Right renal pelvis (tissue), 4 donors: Measurements from ENCODE around the gene TMIE. TPM values are rescaled to one million over a fixed set of nuclear protein-coding genes. Genes with fewer than 3 reads are reported as not detected.
A peak's percentile ranks its signal among the peaks of the same experiment; 100 is the strongest.

Experiments used
- DNase-seq, 4 donors: peaks; one replicate each; pipeline ENCODE4 v3.0.0-alpha.2; 2013; ENCODE audit warnings: low read depth in 4 of 4, low spot score in 3 of 4, missing footprints in 1 of 4
- polyA plus RNA-seq, 4 donors: library from polyadenylated mRNA; unstranded; fragments of 120-200 nt; gene quantifications; one replicate each; pipeline ENCODE4 v1.2.1, GENCODE V29; 2013; ENCODE audit not compliant: insufficient read length in 4 of 4

Gene TMIE
- polyA plus RNA-seq, result 1 to 10 TPM; 1.1 to 1.3 (median 1.3) TPM

- DNase-seq, result no peak
Measured at GRCh38 chr3:46701181-46701939, at the start of gene TMIE. Gene TMIE (plus strand): TSS chr3:46701392. CDS start chr3:46701488, 96 bp downstream.

GRCh38 chr3:46655271-46655670, 45.9 kb upstream of the TMIE start:
- DNase-seq, result no peak

DNA sequence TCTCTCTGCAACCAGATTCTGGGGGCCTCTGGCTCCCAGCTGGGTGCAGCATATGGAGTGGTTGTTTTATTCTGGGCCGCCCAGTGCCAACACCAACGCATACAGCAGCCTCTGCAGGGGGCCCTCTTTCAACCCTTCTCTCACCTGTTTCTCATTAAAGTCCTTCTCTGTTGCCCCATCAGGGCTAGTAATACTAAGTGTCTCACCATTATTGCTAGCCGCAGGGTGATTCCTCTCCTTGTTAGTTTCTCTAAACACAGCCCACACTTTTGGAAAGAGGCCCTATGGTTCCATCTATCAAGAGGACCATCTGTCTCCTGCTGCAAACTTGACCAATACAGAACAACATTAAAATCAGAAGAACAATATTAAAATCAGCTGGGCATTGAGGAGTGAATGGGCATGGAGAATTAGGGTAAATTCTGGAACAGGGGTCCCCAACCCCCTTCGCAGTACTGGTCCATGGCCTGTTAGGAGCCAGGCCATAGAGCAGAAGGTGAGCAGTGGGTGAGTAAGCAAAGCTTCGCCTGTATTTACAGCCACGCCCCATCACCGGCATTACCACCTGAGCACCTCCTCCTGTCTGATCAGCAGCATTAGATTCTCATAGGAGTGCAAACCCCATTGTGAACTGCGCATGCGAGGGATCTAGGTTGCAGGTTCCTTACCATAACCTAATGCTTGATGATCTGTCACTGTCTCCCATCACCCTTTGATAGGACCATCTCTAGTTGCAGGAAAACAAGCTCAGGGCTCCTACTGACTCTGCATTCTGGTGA, 44.2 kb upstream of the TMIE start:
- no peak for DNase-seq

DNA sequence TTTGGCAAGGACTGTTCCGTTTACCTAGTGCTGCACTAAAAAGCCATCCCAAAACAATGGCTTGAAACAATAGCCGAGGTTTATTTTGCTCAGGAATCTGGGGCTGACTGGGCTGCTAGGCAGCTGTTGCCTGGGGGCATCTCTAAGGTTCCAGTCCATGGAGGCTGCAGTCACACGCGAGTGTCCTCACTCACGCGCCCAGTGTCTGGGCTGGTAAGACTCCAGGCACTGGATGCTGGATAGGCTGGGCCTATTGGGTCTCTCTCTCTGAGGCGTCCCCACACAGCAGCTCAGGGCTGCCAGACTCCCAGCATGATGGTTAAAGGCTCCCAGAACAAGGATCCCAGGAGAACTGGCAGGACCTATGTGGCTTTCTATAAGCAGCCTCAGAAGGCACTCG, 41.9 kb upstream of the TMIE start:
- DNase-seq, result no peak

DNA sequence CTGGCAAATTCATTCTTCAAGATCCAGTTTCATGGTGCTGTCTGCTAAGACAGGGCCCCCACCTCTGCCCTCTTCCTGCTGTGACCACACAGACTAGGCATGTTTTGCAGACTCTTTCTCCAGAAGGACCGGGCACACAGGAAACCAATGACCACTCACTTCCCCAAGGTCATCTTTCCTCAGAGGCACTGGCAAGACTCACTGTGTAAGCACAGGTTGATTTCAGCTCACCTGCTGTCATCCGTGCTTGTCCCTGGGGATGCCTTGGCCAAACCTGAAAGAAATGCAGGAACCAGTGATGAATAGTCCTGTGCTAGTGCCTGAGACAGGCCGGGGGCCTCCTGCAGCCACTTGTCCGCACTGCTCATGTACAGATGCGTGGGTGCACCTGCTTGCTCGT, 41.2 kb upstream of the TMIE start:
- DNase-seq, result no peak

DNA sequence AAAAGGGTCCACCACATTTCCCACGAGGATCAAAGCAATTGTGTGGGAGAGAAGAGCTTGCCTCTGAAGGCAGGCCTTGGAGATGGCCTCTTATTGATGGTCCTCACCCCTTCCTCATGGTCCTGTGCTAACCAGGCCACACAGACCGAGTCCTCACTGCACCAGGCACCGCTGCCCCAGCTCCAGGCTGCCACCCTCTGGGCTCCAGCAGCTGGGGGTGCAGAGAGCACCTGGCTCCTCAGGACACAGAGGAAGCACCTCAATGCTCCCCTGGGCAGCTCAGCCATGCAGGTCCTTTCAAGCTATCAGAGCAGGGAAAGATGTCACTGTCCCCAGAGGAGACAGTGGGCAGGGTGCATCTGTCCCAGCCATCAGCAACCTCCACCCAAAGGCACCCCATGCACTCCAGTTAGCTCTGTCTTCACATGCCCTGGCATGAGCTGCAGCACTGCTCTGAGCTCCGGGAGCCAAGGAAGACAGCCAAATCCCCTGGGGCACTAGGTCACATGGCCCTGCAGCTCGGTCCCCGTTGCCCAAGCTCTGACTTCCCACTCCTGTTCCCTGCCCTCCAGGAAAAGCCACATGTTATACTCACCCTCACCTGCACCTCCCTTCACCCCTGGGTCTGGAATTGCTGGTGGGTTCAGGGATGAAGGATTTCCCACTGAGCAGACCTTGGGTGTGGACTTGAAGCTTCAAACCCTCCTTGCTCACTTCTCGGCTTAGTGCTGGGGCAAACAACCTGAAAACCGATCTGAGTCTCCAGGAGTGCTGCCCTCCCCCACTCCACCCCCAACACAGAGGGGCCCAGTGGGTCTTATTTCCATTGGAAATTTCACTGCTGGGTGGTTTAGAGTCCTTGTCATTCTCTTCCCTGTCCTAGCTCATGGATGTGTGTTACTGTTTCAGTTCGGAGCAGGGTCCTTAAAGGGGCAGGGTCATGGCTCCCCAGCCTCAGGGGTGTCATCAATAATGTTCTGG, 40.4 kb upstream of the TMIE start:
- no peak for DNase-seq

DNA sequence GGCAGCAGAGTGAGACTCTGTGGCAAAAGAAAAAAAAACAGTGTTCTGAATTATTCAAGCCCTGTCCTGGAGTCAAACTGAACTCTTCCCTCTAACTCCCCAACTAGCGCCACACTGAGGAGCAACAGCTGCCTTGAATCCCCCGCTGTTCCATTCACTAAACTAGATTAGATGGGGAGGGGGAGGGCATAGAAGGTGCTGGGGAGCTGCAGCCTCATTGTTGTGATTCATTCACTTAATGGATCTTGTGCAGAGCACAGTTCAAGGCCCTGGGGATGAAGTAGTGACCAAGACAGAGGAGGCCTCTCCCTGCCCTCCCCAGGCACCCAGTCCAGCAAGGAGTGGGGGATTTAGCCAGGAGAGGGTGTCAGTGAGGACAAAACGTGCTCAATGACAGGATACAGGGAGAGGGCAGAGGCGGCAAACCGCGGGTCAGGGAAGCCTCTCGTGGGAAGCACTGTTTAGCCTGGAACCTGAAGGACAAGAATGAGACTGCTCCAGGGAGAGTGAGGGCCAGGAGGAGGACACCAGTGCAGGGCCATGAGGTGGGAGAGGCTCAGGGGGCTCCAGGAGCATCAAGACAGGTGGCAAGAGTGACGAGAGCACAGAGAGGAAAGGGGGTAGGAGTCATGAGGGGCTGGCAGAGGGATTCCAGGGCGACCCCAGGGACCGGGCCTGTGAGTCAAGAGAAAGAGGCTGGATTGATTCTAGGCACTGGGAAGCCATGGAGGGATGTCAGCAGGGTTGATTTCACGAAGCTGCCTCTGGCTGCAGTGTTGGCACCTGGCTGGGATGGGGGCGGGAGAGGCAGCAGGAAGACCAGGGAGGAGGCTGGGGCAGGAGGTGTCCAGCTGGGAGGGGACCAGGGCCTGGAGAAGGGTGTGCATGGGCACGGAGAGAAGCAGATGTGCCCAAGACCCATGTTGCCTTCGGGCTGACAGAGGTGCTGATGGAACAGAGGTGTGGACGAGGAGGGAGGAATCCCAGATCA, 39.1 kb upstream of the TMIE start:
- no peak for DNase-seq

DNA sequence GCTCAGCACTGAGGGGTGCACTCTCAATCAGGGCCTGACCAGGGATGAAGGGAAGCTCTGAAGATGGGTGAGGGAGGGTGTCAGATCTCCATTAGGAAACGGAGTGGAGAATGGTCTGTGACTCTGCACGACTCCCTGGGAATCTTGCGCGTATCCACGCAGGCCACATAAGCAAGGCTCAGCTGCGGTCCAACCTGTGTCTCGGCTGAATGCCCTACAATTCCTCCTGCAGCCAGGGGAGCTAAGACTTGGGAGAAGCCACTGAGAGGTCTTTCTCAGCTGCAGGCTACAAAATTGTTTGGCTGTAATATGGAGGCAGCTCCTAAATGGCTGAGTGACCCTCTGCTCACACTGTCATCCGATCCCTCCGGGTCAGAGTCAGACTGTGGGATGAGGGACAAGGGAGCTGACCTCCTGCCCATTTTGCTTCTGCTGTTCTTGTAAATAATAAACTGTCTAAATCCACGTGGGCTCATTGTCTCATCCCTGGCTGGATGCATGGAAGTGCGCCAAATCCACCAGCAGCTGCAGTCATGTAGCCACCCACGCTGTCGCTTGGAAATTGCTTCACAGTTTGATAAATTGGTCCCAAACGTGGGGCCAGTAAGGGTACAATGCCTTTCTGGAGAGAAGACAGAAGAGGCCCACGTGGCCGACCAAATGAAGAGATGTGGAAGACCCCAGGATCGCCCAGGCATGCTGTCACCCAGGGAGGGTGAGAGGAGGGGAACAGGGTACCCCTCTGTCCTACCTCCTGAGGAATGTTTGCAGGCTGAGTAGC, 38.2 kb upstream of the TMIE start:
- peak; percentile 54 to 63 (median 59) for DNase-seq

GRCh38 chr3:46663591-46664135, 37.5 kb upstream of the TMIE start:
- DNase-seq, result peak; percentile 21 to 33 (median 24)

DNA sequence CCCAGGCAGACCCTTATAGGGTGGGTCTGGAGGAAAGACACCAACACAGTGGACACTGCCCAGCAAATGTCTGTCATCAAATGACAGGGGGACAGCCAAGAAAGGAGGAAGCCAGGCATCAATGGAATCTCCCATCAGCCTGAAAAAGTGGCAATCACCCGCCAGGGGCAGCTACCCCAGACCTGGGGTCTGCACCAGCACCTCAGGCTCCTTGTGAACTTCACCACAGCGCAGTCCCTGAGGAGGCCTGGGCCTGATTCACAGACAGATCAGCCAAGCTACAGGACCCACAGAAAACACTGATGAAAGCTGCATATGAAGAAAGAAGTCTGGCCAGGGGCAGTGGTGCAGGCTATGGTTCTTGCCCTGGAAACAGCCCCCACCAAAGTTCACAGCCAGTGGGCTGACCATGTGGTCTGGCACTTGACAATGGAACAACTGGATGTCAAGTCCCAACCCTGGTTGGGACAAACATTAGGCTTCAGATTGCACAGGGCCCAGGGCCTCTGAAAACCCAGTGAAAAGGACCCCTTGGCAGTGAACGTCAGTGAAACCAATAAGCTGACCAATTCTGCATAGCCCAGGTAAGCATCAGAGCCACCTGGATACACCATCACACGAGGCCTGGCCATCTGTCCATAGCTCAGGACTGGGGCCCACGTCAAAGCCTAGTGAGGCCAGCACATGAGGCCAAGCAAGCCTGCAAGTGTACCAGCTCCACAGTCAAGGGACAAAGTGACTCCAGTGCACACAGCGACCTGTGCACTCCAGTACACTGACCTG, 36.8 kb upstream of the TMIE start:
- DNase-seq, result no peak

DNA sequence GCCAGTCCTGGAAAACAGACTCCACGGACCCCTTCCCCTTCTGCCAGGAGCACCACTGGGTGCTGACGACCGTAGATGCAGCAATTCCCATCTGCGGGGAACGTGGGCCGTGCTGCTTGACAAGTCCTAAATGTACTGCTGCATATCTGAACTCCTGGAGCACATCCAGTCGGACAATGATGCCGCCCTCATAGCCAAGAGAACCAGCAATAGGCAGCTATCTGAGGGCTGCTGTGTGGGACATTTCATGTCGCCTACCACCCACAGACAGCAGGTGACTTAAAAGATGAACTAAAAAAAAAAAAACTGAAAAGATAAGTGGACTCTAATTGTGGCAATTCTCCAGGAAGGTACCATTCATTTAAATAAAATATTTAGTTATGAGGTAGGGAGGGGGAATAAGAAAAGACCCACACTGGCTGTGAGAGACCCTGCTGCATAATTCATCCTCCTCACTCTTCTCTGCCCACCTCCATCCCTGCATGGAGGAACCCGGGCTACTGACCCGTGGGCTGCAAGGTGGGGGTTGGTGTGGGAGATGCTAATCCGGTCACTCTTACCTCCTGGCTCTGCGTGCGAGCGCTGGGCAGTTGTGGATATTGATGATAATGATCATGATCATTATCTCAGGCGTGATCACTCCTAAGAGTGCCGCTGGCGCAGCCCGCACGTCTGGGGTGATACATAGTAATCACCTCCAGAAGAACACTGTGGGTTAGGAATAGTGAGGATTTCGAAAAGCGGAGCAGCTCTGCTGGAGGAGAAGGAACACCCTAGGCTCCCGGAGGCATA, 36.0 kb upstream of the TMIE start:
- DNase-seq, result no peak

- no peak for DNase-seq
Measured at GRCh38 chr3:46665763-46666452, 35.3 kb upstream of the TMIE start.

DNA sequence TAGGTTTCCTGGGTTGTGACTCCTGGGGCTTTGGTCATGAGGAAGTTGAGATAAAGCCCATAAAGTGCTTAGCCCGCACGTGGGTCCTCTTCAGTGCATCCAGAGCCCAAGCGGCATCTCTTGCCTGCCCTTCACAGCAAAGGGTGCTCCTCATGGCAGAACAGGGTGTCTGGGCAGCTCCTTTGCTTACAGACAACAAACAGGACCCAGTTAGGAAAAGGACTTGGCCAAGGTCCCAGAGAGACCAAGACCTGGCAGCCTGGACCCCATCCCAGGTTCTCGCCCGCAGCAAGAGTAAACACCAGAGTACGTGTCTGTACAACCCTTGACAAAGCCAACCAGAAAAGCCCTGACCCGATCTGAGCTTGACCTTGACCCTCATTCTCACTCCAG, 34.7 kb upstream of the TMIE start:
- no peak for DNase-seq

GRCh38 chr3:46667061-46667621, 34.1 kb upstream of the TMIE start:
- DNase-seq, result no peak

DNA sequence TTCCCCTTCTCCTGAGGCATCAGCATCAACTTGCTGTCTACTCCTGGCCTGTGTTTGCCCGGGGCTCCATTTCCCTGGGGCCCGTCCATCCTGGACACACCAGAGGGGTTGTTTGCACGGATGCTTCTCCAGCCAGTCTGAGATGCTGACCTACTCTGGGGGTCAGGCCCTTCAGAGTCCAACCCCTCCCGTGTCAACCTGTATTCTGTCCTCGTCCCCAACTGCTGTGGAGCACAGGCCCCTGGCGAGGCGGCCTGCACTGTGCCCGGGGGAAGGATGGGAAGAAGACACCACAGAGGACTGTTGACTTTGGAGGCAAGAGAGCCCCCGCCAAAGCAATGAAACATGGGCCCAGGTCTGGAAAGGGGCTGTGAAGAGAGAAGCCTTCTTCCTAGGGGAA, 33.5 kb upstream of the TMIE start:
- no peak for DNase-seq

- DNase-seq, result no peak
Measured at GRCh38 chr3:46668116-46668515, 33.1 kb upstream of the TMIE start.
